PFSK-1 (cell line): Measurements from ENCODE around the gene CARD9.

Source experiments
- POLR2AphosphoS5 ChIP-seq: IDR thresholded peaks from 2 replicates; pipeline ENCODE4 v1.6.1; 2012; ENCODE audit warnings: low read depth, mild to moderate bottlenecking, control low read depth, low read length, moderate library complexity
- REST ChIP-seq, 2 experiments: IDR thresholded peaks; 2 replicates each; pipeline versions ENCODE4 v1.6.1 to v1.8.0; 2011 to 2012; ENCODE audit warnings: low read depth in 2 of 2, low read length in 2 of 2, control low read depth in 1 of 2, inconsistent platforms in 1 of 2, mild to moderate bottlenecking in 1 of 2, moderate library complexity in 1 of 2; ENCODE audit not compliant: insufficient read depth in 1 of 2
- TAF1 ChIP-seq: IDR thresholded peaks from 2 replicates; pipeline ENCODE4 v1.6.1; 2012; ENCODE audit warnings: low read length, control low read depth, borderline replicate concordance; ENCODE audit not compliant: insufficient read depth

GRCh38 chr9:136321561-136321960, 51.9 kb downstream of the CARD9 start:
- no peak for TF ChIP-seq POLR2AphosphoS5
- TF ChIP-seq TAF1: no peak
- no peak for TF ChIP-seq REST (IDR thresholded peaks at IDR 0.05; ENCODE audit: insufficient read depth in 1 of 2, low read depth in 2 of 2, low read length in 2 of 2)
